OCI-LY1 (cell line): ENCODE results near the gene ZNF26.
"Not testable (repeated sequence)": the region's sequence is repeated elsewhere in the genome, so short reads cannot be mapped to it uniquely, and the experiment has no call there.

Experiments used
- H2AFZ ChIP-seq: fragments of 200-600 bp; sonication (generic), shearing (Covaris generic); 2 replicates; pipeline ENCODE4 v1.6.0; 2014; ENCODE audit warnings: antibody characterized with exemption, mild to moderate bottlenecking, low read length
- H3F3A ChIP-seq: fragments of 200-600 bp; sonication (generic), shearing (Covaris generic); 2 replicates; pipeline ENCODE4 v1.6.0; 2014; ENCODE audit warnings: mild to moderate bottlenecking, antibody characterized with exemption, low read length, moderate library complexity; ENCODE audit not compliant: insufficient read depth
- H3K27ac ChIP-seq: fragments of 200-600 bp; sonication (generic); 2 replicates; pipeline ENCODE4 v1.5.1; 2014; ENCODE audit warnings: low read length, mixed run types, mild to moderate bottlenecking, low read depth; ENCODE audit not compliant: poor library complexity, severe bottlenecking
- H3K27me3 ChIP-seq: fragments of 200-600 bp; sonication (generic); 2 replicates; pipeline ENCODE4 v1.6.0; 2014; ENCODE audit warnings: antibody characterized with exemption, mild to moderate bottlenecking, low read length, moderate library complexity; ENCODE audit not compliant: insufficient read depth
- H3K36me3 ChIP-seq: fragments of 200-600 bp; sonication (generic); 2 replicates; pipeline ENCODE4 v1.6.1; 2014; ENCODE audit warnings: mild to moderate bottlenecking, antibody characterized with exemption, low read length, moderate library complexity, mixed read lengths; ENCODE audit not compliant: insufficient read depth
- H3K4me1 ChIP-seq: fragments of 200-600 bp; sonication (generic); 2 replicates; pipeline ENCODE4 v1.5.1; 2014; ENCODE audit warnings: mild to moderate bottlenecking, low read length, moderate library complexity; ENCODE audit not compliant: insufficient read depth, severe bottlenecking
- H3K4me2 ChIP-seq: fragments of 200-600 bp; sonication (generic), shearing (Covaris generic); 2 replicates; pipeline ENCODE4 v1.6.1; 2014; ENCODE audit warnings: low read length
- H3K4me3 ChIP-seq: fragments of 200-600 bp; sonication (generic); 2 replicates; pipeline ENCODE4 v1.5.1; 2014; ENCODE audit warnings: low read length, low read depth, mild to moderate bottlenecking, mixed read lengths; ENCODE audit not compliant: poor library complexity, severe bottlenecking
- H3K79me2 ChIP-seq: fragments of 200-600 bp; shearing (Covaris generic); 2 replicates; pipeline ENCODE4 v1.6.1; 2016; ENCODE audit warnings: mixed run types, low read length, mixed read lengths; ENCODE audit not compliant: insufficient read depth
- H3K9ac ChIP-seq: fragments of 200-600 bp; sonication (generic), shearing (Covaris generic); 2 replicates; pipeline ENCODE4 v1.6.1; 2014; ENCODE audit warnings: mild to moderate bottlenecking, low read length, mixed read lengths
- H3K9me2 ChIP-seq: fragments of 200-600 bp; sonication (generic), shearing (Covaris generic); 2 replicates; pipeline ENCODE4 v1.6.1; 2014; ENCODE audit warnings: low read depth, mild to moderate bottlenecking, low read length, mixed read lengths
- H3K9me3 ChIP-seq: fragments of 200-600 bp; shearing (Covaris generic); 2 replicates; pipeline ENCODE4 v1.6.1; 2014; ENCODE audit warnings: low read length, mixed read lengths
- H4K20me1 ChIP-seq: fragments of 200-600 bp; sonication (generic), shearing (Covaris generic); 2 replicates; pipeline ENCODE4 v1.6.0; 2016; ENCODE audit warnings: mild to moderate bottlenecking, low read length; ENCODE audit not compliant: insufficient read depth
- CTCF ChIP-seq: fragments of 200-600 bp; sonication (generic), shearing (Covaris generic); IDR thresholded peaks from 2 replicates; pipeline ENCODE4 v1.5.1; 2017; ENCODE audit warnings: mild to moderate bottlenecking, antibody characterized with exemption, low read length, moderate library complexity, mixed read lengths
- EZH2 ChIP-seq: fragments of 200-600 bp; sonication (generic), shearing (Covaris generic); IDR thresholded peaks from 2 replicates; pipeline ENCODE4 v1.8.0; 2017; ENCODE audit warnings: borderline replicate concordance, mixed run types, mild to moderate bottlenecking, antibody characterized with exemption, low read length, moderate library complexity, mixed read lengths

Gene ZNF26

GRCh38 chr12:132967736-132968135 lies 18.4 kb upstream of the ZNF26 start:
- Histone ChIP-seq H3K9ac (no peak overlapping the region), H3K9me2 (no peaks in the 10 kb centered on the region), H3K4me1 (no peaks in the 10 kb centered on the region), H2AFZ (no peak overlapping the region), H3K27me3 (no peaks in the 10 kb centered on the region), H3F3A (no peaks in the 10 kb centered on the region), H3K4me2 (no peak overlapping the region), H3K36me3 (no peaks in the 10 kb centered on the region), H3K27ac (no peak overlapping the region), H3K79me2 (no peaks in the 10 kb centered on the region), H3K4me3 (no peak overlapping the region), H3K9me3 (peaks cover 16% of the 10 kb centered on the region), H4K20me1 (no peaks in the 10 kb centered on the region)
- TF ChIP-seq EZH2 (no peak), CTCF (no peak)

- Histone ChIP-seq H3K9ac (no peak overlapping the region), H2AFZ (no peak overlapping the region), H3K27ac (no peak overlapping the region), H3K9me2 (no peaks in the 10 kb centered on the region), H3K27me3 (no peaks in the 10 kb centered on the region), H3K4me3 (no peak overlapping the region), H3K36me3 (no peaks in the 10 kb centered on the region), H3K4me1 (no peaks in the 10 kb centered on the region), H3K79me2 (no peaks in the 10 kb centered on the region), H3K9me3 (peaks cover 20% of the 10 kb centered on the region), H3F3A (no peaks in the 10 kb centered on the region), H4K20me1 (no peaks in the 10 kb centered on the region), H3K4me2 (no peak overlapping the region)
- TF ChIP-seq EZH2, result no peak
- TF ChIP-seq CTCF, result no peak
Observed at GRCh38 chr12:132972374-132972773, 13.8 kb upstream of the ZNF26 start.

GRCh38 chr12:132976870-132977269 lies 9.3 kb upstream of the ZNF26 start:
- TF ChIP-seq CTCF, result peak; percentile 13; the same call in 1 of the 2 replicates
- not testable (repeated sequence) for H3K4me1 ChIP-seq
- H3K9me3 ChIP-seq, result peaks cover 22% of the 10 kb centered on the region

More at GRCh38 chr12:132976870-132977269, 9.3 kb upstream of the ZNF26 start:
- H3K9ac ChIP-seq, H3K9me2 ChIP-seq, H3F3A ChIP-seq, H3K27me3 ChIP-seq, H3K79me2 ChIP-seq, H4K20me1 ChIP-seq, H3K4me3 ChIP-seq, H3K4me2 ChIP-seq, H2AFZ ChIP-seq, H3K36me3 ChIP-seq, H3K27ac ChIP-seq: not testable (repeated sequence)
